HG03457 (cell line): ENCODE results near the gene LHPP.

Experiments used
- ATAC-seq: cut with Tn5 transposase; IDR thresholded peaks from one replicate; pipeline ENCODE4 v1.9.1; 2021; ENCODE audit warnings: moderate number of reproducible peaks; ENCODE audit not compliant: unreplicated experiment

Gene LHPP

DNA sequence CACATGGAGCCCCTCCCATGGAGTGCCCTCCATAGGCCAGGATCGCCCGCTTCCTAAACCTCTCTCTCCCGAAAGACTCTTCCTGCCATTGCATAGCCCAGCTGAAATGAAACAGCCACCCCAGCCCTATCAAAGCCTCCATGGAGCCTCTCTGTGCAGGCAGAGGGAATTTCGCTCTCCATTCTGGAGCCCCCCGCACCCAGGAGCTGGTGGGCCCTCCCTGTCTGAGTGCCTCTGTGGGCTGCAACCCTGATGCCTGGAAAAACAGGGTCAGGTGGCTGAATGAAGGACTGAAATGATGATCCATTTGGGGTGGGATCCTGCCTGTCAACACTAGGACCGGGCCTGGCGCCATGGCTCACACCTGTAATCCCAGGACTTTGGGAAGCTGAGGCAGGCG is 176.1 kb downstream of the LHPP start:
- ATAC-seq, result no peak

DNA sequence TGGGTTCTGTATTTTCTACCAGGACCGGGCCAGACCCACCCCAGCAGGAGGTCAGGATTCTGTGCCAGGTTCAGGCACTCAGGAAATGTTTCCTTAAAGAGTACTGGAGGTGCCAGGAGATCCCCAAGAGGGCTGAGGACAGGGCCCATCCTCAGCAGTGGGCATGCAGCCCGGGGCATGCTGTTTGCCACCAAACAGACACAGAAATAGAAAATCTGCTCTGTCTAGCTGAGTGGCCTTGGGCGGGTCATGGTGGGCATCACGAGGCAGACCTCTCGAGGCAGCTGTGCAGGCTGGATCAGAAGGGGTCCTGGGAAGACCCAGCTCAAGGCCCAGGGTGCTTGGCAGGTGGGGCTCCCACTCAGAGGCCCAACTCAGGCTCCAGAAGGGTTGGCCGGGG is 177.6 kb downstream of the LHPP start:
- no peak for ATAC-seq

DNA sequence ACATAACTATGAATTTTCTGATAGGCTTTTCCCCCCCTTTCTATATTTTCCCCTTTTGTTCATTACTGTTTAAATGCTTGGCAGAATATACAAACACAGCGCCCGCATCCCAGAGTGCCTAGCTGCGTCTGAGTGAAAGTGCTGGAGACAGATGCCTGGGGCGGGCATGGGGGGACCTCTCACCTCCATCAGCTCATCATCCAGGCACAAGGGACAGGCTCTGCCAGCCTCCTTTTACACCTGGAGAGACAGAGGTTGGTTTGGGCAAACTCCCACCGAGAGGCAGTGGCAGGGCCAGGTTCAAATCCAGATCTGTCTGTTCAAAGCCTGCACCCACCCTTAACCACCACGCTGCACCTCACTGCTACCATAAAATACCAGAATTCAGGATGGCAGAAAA is 178.0 kb downstream of the LHPP start:
- no peak for ATAC-seq

DNA sequence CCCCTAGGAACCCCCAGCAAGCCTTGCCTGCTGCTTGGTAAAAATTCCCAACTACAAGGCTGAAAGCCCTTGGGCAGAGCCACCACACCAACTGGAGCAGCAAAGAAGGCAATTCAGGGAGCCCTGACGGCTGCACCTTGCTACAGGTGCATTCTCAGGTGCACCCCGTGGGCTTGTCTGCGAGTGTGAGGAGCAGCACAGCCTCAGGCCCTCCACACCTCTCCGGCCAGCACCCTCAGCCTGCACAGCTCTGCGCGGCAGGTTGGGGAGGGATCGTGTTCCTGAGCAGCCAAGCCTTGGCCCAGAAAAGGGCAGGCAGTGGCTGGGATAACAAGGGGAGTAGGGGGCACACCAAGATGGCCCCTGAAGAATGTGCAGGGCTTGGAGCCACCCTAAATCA is 178.4 kb downstream of the LHPP start:
- no peak for ATAC-seq

DNA sequence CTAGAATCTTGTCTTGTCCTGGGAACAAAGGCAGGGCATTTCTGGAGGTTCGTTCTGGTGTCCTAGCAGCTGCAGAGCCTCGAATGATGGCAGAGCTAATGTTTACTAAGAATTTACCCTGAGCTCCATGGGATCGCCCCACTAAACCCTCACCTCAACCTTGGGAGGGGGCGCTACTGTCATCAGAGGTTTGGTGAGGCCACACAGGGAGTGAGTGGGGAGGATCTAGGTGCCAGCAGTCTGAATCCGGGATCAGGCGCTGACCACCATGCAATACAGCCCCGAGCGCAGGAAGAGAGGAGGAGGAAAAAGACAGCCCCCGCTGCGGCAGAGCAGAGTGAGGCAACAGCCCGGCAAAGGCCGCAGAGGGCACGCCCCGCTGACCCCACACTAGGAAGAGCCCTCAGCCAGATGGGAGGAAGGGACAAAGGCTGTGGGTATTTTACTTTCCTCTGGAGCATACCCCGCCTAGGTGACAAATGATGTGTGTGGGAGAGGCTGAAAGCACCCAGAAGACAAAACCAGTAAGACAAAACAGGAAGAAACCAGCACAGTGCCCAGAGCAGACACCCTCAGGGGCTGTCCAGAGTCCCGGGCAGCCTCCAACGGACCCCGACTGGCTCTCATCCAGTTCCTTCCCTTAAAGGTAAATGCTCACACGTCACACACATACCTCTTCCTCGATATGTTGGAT is 179.1 kb downstream of the LHPP start:
- ATAC-seq, result no peak

DNA sequence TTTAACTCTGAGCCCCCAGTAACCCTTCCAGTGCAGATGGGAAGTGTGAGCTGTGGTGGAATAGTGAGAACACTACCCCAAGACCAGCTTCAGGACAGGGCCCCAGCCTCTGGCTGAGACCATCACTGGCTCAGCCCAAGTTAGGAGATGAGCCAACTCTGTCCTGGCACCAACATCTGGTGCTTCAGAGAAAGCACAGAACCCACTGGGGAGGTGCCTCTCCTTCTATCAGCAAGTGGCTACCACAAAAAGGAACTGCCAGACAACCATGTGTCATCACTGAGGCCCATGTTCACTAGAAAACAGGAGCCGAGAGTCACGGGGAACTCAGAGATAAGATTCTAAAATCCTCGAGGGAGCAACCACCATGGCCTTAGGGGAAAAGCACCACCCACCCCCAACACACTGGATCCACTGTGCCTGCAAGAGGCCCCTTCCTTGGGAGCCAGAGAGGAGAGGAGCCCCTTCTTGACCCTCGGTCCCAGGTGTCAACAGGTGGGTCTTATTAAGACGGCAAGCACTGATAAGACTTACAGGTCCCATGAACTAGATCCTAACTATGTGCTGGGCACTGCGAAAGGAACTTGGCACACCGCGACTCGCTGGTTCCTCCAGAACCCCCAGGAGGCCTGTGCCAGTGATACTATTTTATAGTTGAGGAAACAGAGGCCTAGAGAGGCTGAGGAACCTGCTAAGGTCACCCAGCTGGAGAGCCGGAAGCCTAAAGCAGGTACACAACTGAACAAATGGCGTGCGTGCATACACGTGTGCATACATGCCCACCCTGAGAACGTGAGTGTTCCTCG is 179.9 kb downstream of the LHPP start:
- ATAC-seq, result no peak

DNA sequence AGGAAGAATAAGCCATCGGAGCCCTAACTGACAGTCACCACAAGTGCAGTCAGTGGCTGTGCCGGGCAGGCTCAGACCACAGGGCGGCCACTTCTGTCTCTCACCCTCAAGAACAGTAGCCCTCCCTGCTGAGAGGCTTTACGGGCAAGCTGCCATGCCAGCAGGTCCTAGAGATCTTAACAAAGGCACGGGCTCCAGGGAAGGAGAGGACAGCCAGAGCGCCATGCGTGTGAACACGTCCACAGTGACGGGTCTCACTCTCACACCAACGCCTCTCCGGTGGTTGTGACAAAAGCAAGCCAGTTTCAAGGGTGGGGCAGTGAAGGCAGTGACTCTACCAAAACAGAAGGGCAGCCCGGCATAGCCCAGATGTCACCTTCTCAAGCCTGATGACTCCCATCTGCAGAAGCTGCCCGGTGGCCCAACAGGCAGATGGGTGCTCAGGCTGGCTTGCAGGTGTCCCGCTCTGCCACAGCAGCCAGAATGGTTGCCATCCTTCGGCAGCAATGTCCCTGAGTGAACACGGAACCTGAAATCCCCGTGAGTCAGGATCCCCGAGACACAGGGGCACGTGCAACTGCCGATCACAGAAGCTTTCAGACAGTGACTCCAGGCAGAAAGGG is 180.6 kb downstream of the LHPP start:
- ATAC-seq, result no peak

DNA sequence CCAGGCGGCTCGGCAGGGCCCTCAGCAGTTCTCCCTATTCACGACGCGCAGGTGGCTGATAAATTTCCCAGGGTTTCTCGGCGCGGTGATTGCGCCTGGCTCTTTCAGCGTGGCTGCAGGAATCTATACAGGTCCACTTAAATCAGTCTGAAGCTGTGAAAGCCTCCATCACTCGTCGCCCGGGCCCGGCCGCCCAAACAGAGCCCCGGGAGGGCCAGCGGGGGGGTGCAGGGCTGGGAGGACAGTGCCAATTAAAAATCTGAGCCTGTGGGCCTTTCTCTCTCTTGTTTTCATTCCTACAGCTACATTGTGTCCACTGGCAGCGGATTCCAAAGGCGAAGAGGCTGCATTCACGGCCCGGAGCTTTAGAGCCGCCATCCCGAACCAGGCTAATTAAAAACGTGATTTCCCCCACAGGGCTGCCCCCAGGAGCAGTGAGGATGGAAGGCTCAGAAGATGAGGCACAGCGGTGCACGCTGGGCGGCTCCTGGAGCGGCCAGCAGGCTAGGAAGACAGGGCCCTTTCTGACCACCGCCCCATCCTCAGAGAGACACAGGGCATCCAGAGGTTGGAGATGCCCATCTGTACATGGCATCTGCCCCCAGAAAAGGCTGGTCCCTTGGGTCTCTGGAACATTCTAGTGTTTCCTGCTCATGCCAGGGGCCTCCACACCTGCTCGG is 181.8 kb downstream of the LHPP start:
- ATAC-seq, result no peak

DNA sequence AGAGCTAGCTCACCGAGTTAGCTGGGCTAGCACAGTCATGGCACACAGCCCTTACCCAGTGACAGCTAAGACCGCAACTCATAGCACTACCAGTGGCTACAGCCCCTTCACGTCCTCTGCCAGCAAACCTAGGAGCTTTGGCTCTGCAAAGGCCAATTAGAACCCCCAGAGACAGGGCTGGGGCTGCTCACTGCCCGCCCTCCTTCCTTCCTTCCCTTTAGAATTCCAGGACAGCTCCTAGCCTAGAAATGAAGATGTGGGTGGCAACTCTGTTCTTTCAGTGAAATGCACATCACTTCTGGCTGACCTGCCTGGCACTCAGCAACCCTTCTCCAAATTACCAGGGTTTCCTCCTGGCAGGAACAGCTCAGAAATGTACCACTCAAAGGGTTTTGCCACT is 182.6 kb downstream of the LHPP start:
- no peak for ATAC-seq

DNA sequence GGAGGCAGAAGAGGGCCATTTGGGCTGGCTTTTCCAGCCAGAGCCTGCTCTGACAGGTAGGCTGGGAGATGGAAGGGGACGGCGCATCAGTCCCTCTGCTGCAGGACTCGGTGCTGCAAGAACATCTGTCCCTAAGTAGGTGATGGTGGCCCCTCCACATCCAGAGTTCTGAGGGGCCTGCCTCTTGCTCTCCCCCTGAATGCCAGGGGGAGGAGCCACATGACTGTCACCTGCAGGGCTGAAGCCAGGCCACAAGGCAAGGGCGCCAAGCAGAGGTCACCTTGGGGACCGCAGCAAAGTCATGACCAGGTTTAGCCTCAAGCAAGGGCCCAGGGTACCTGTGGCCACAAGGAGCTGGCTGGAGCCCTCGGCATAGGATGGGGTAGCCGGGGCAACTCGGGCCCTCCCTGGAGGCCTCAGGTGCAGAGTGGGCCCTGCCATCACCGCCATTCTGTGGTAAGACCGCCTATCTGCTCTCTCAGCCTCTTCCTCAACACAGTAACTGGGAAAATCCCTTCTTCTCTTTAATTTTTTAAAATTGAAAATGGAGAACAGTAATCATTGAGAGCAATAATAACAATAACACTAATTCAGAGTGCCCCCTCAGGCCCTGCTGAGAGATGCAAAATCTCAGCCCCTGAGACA is 183.3 kb downstream of the LHPP start:
- ATAC-seq, result no peak

DNA sequence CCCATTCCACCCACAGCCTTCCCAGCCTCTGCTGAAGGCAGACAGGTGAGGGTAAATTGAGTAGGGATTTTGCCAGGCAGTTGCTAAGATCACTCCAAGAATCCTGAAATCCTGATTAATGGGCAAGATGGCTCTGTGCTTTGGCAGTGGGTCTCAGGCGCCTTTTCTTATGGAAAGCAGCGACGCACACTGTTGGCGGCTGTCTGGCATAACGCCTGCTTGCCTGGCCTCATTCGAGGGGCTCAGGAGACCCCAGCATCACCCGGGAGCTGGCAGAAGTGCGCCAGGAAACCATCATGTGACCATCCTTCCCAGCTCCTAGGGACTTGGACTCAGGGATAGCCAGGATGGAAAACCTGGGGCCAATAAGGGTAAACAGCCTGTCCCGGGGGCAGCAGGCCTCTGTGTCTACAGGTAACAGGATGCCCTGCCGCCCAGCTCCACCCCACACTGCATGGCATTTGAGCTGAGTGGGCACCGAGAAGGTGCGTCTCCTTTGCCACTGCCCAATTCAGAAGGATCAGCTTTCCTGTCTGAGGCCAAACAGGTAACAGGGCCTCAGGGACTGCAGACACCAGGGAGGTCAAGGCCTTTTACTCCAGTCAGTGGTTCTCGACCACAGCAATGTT is 184.0 kb downstream of the LHPP start:
- no peak for ATAC-seq

DNA sequence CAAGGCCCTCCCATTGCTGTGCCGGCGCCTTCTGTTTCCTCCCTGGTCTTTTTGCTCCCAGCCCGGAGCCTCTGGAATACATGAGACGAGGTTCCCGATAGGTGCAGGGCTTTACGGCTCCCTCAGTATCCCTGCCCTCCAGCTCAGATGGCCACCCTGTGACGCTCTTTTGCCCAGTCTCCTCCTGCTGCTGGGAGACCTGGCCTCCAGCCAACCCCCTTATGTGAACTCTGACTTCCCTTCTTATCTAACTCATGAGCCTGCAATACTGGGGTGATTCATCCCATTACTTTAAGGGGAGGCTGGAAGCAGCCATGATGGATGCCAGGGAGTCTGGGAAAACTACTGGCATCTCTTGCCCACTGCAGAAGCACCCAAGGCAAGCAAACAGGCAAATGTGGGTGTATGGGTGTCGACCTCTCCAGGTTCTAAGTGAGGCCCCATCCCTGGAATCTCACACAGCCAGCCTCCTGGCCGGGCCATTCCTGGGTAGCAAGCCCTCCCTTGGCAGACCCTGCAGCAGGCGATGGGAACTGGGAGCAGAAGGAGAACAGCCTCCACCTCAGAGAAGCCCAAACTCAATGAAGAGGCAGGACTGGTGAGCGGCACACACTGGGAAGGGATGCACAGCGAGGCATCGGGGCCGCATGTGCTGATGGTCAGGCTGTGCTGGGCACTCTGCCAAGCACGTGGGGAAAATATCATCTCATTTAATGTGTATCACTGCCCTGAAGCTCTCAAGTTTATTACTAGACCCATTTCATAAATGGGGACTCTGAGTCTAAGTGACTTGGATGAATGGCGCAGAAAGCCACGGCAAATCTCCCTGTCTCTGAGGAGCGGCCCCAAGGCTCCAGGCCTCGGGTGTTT is 185.1 kb downstream of the LHPP start:
- no peak for ATAC-seq

DNA sequence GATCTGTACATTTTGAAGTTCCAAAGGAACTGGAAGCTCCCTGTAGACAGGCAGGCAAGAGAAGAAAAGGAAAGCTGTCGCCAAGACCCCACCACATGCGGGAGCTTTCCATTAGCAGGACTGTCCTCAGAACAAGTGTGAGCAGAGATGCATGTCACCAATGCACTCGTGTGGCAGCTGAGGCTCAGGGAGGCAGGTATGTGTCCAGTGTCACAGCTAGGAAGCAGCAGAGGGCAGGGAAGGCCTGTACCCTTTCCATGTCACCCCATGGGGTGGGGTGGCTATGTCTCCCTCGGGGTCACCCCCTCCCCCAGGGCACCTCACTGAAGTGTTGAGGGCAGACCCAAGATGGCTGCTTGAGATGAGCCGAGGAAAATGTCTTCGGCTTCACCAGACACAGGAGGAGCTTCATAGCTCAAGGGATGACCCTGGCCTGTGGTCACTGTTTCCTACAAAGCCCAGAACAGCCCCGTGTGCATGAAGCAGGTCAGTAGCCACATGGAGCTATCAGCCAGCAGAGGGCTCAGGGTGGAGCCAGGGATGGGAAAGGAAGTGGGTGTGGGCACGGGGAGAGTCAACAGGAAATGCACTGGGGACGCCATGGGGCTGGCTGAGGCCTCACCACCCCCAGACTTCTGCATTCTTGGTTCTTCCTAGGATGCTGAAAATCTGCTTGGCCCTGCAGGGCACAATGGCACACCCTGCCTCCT is 186.0 kb downstream of the LHPP start:
- ATAC-seq, result no peak

DNA sequence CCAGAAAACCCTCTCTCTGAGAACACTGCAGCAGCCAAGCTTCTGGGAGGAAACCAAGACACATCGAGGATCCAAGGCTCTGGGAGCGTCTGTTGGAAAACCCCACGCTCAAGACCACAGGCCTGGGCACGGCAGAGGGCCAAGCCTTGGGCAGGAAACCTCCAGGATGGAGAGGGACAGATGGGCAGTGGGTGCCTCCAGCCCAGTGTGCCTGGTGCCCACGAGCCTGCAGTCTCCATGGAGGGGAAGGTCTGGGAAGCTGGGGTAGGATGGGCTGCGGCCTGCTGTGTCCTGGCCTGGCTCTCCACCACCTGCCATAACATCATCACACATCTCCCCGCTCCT is 186.5 kb downstream of the LHPP start:
- ATAC-seq, result no peak

DNA sequence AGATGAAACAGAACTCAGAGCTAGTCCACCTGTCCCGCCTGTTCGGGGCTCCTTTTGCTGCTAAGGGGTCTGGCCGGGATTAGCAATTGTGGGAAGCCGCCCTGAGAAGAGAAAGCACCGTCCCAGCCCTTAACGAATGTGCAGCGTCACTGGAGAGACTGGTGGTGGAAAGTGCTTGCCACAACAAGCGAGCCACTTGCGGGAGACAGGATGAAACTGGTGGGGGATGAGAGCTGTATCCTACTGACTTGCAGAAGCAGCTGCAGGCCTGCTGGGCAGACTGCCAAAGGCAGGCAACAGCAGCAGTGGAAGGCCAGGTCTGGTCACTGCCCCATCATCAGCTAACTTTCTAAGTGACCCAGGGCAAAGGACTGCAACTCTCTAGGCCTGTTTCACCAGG is 187.1 kb downstream of the LHPP start:
- no peak for ATAC-seq

DNA sequence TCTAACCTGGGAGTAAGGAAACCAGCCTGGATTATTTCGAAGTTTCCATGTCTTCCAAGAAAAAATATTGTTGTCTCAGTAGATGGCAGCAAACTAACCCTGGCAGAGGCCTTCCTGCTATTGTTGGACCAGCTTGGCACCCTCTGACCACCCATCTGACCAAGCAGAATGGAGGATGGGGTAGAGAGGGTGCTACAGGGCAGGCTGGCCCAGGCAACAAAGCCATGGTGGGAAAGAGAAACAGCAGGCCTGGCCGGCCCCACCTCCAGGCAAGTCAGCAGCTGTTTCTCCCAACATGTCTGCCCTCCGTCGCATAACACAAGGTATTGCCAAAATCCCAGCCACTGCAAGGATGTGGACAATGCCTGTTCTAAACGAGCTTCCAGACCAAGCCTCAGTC is 187.6 kb downstream of the LHPP start:
- no peak for ATAC-seq

DNA sequence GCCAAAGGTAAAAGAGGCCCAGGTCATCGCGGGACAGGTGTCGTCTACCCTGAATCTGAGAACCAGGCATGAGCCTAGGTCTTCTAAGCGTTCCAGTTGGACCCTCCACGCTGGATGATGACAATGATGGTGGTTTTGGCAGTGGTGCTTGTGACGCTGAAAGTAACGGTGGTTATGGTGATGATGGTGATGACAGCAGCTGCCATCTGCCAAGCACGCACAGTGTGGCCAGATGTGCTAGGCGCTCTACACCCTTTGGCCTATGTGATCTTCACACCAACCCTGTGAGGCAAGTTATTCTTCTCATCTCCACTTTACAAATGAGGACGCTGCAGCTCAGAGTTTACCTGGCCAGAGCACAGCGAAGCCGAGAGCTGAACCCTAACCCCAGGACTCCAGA is 188.6 kb downstream of the LHPP start:
- no peak for ATAC-seq

DNA sequence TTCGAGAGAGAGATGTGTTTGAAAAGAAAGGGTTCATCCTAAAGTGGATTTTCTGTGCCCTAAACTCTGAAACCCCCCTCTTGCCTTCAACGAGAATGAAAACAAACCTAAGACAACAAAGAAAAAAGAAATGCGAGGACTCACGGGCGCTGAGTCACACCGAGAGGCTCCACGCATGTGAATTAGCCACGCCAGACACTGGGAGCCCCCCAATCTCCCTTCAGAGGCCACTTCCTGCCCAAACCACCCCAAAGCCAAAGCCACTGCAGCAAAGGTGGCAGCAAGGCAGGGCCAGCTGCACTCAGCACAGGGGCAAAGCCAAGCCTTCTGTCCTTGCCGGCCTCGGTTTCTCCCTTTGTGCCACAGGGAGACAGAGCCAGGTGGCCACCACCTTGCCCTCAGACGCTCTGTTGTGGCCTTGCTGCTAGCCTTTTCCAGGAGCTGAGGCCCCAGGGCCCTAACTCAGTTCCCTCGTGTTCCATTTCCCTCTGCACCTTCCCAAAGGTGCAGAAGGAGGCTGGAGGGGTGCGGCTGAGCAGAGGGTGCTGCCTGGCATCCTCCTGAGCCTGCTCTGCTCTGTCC is 189.3 kb downstream of the LHPP start:
- ATAC-seq, result no peak

DNA sequence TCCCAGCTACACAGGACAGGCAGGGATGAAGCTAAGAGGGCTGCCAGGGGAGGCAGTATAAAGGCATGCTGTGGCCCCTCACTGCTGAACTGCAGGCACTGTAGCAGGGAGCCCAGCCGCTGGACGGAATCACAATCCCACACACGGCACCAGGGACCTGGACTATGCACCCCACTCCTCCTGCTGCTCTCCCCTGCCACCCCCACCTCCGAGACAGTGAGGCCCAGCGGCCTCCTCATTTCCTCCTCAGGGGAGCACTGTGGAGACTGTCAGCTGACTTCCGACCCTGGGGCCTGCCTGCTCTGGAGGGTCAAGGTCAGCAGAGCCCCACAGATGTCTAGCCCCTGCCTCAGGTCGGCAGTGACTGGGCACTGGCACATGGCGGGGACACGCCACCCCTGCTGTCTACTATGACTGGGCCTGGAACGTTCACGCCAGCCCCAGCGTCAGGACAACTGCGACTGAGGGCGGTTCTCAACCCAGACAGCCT is 189.8 kb downstream of the LHPP start:
- ATAC-seq, result no peak
